RWPE2 (cell line): Measurements from ENCODE around the gene UTP11.

Source experiments
- ATAC-seq: fragments of 200-7000 bp; cut with Tn5 transposase; 3 replicates; pipeline ENCODE4 v1.9.1; 2021; ENCODE audit warnings: low read depth
- DNase-seq: peaks from one replicate; pipeline ENCODE4 v3.0.0-alpha.2; 2020; ENCODE audit warnings: low spot score
- H3K27ac ChIP-seq: fragments of 450-650 bp; 2 replicates; pipeline ENCODE4 v1.5.1; 2017; ENCODE audit warnings: mild to moderate bottlenecking; ENCODE audit not compliant: poor library complexity, severe bottlenecking
- H3K27me3 ChIP-seq: fragments of 250-450 bp; sonication (Bioruptor Pico); 2 replicates; pipeline ENCODE4 v1.5.1; 2021; ENCODE audit warnings: mild to moderate bottlenecking, moderate library complexity; ENCODE audit not compliant: insufficient read depth, poor library complexity, severe bottlenecking
- H3K36me3 ChIP-seq: fragments of 250-450 bp; sonication (Bioruptor Pico); 2 replicates; pipeline ENCODE4 v1.5.1; 2020; ENCODE audit warnings: low read depth, mild to moderate bottlenecking, moderate library complexity
- H3K4me1 ChIP-seq: fragments of 250-450 bp; sonication (Bioruptor Pico); 2 replicates; pipeline ENCODE4 v1.5.1; 2021; ENCODE audit warnings: mild to moderate bottlenecking, moderate library complexity; ENCODE audit not compliant: insufficient read depth, poor library complexity, severe bottlenecking
- H3K4me3 ChIP-seq: fragments of 250-450 bp; sonication (Bioruptor Pico); 2 replicates; pipeline ENCODE4 v1.5.1; 2021; ENCODE audit warnings: mild to moderate bottlenecking, moderate library complexity; ENCODE audit not compliant: severe bottlenecking
- H3K9me3 ChIP-seq: fragments of 250-450 bp; sonication (Bioruptor Pico); 2 replicates; pipeline ENCODE4 v1.5.1; 2021; ENCODE audit warnings: mild to moderate bottlenecking, moderate library complexity; ENCODE audit not compliant: severe bottlenecking
- CTCF ChIP-seq: fragments of 450-650 bp; IDR thresholded peaks from one replicate; pipeline ENCODE4 v1.5.1; 2017; ENCODE audit warnings: mild to moderate bottlenecking, moderate library complexity; ENCODE audit not compliant: poor library complexity, severe bottlenecking

Gene UTP11

DNA sequence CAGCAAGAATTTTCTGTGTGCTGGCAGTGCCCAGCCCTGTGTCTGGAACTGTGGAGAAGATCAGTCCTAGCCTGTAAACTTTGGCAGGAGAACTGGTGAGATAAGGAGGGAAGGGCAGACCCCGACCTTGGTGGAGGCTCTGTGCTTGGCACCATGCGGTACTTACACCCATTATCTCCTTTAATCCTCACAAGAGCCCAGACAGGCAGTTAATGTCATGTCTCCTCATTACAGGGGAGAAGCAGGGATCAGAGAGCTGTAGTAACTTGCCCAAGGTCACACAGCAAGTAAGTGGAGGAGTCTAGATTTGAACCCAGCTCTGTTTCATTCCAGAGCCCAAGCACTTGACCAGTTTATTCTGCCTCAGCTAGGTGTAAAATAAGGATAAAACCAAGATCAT lies 48.0 kb downstream of the UTP11 start:
- DNase-seq (no peak), ATAC-seq (no peak)
- Histone ChIP-seq H3K4me1 (peaks cover 3% of the 10 kb centered on the region), H3K9me3 (no peaks in the 10 kb centered on the region), H3K4me3 (no peak overlapping the region), H3K27me3 (no peaks in the 10 kb centered on the region), H3K27ac (no peak overlapping the region), H3K36me3 (no peaks in the 10 kb centered on the region)
- no peak for TF ChIP-seq CTCF

DNA sequence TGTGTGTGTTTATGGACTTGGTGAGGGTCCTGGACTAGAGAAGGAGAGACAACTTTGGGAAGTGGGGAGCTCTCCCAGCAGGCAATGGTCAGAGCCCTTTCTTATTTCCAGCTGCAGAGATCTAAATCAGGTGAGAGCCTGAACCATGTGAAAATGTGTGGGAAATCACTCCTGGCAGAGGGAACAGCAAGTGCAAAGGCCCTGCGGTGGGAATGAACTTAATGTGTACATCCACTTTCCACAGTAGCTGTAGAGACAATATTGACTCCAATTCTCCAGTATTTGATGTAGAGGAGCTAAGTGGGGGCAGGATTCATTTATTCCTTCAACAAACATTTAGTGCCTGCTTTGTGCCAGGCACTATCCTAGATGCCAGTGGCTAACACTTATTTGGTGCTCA lies 48.8 kb downstream of the UTP11 start:
- no peaks in the 10 kb centered on the region for H3K27me3 ChIP-seq
- ATAC-seq (no peak), DNase-seq (no peak)
- no peak overlapping the region for H3K27ac ChIP-seq
- TF ChIP-seq CTCF = no peak
- H3K36me3 ChIP-seq = no peaks in the 10 kb centered on the region
- peaks cover 3% of the 10 kb centered on the region for H3K4me1 ChIP-seq
- no peak overlapping the region for H3K4me3 ChIP-seq
- H3K9me3 ChIP-seq = no peaks in the 10 kb centered on the region

- H3K4me3 ChIP-seq = no peak overlapping the region
- ATAC-seq = no peak
- H3K36me3 ChIP-seq = no peaks in the 10 kb centered on the region
- no peaks in the 10 kb centered on the region for H3K9me3 ChIP-seq
- peaks cover 3% of the 10 kb centered on the region for H3K4me1 ChIP-seq
- H3K27ac ChIP-seq = no peak overlapping the region
- no peak for DNase-seq
- H3K27me3 ChIP-seq = no peaks in the 10 kb centered on the region
- no peak for TF ChIP-seq CTCF
Observed at GRCh38 chr1:38061883-38062328, 49.4 kb downstream of the UTP11 start.

- Histone ChIP-seq H3K27me3 (no peaks in the 10 kb centered on the region), H3K4me1 (peaks cover 3% of the 10 kb centered on the region), H3K27ac (no peak overlapping the region), H3K36me3 (no peaks in the 10 kb centered on the region), H3K4me3 (no peak overlapping the region), H3K9me3 (no peaks in the 10 kb centered on the region)
- ATAC-seq = no peak
- no peak for DNase-seq
- no peak for TF ChIP-seq CTCF
Observed at GRCh38 chr1:38062361-38063288, 50.1 kb downstream of the UTP11 start.

DNA sequence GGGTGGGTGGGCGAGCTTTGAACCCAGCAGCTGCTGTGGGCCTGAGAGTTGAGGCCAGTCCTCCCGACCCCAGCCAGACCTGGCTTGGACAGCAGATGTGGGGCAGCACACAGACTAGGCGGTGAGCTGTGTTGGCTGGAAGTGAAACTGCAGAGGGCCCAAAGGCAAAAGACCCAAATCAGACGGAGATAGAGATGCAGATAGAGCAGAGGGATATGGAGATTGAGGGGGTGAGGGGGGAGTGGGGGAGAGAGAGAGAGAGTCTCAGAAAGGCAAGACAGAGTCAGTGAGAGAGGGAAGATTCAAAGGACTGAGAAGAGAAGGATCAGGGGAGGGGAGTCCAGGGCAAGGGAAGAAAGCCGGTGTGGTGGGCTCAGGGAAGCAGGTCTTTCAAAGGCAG lies 51.1 kb downstream of the UTP11 start:
- no peak overlapping the region for H3K27ac ChIP-seq
- H3K36me3 ChIP-seq = no peaks in the 10 kb centered on the region
- peaks cover 3% of the 10 kb centered on the region for H3K4me1 ChIP-seq
- ATAC-seq = no peak
- no peaks in the 10 kb centered on the region for H3K9me3 ChIP-seq
- no peak overlapping the region for H3K4me3 ChIP-seq
- no peak for TF ChIP-seq CTCF
- no peaks in the 10 kb centered on the region for H3K27me3 ChIP-seq
- no peak for DNase-seq
